HUES6 (cell line): ENCODE data around the gene SDK2.

ENCODE experiments used
- H3K27ac ChIP-seq: 2 replicates; pipeline ENCODE4 v1.7.0; 2013; ENCODE audit warnings: low read depth, mild to moderate bottlenecking, low read length, inconsistent platforms
- H3K27me3 ChIP-seq: 2 replicates; pipeline ENCODE4 v1.6.1; 2013; ENCODE audit warnings: low read length; ENCODE audit not compliant: control insufficient read depth, insufficient read depth
- H3K36me3 ChIP-seq: 2 replicates; pipeline ENCODE4 v1.6.1; 2013; ENCODE audit warnings: low read length; ENCODE audit not compliant: control insufficient read depth, insufficient read depth
- H3K4me1 ChIP-seq: 2 replicates; pipeline ENCODE4 v1.6.1; 2013; ENCODE audit warnings: low read length; ENCODE audit not compliant: control insufficient read depth, insufficient read depth
- H3K4me3 ChIP-seq: 2 replicates; pipeline ENCODE4 v1.5.1; 2013; ENCODE audit warnings: low read depth, low read length
- H3K9ac ChIP-seq: one replicate; pipeline ENCODE4 v1.6.1; 2013; ENCODE audit warnings: mild to moderate bottlenecking, low read length
- H3K9me3 ChIP-seq: 2 replicates; pipeline ENCODE4 v1.6.1; 2013; ENCODE audit warnings: low read depth, low read length; ENCODE audit not compliant: control insufficient read depth, insufficient read depth

SDK2 gene

GRCh38 chr17:73569762-73570319, 74.4 kb downstream of the SDK2 start:
- no peak overlapping the region for H3K9ac ChIP-seq
- peaks cover 54% of the 10 kb centered on the region for H3K4me1 ChIP-seq
- no peak overlapping the region for H3K4me3 ChIP-seq
- no peaks in the 10 kb centered on the region for H3K9me3 ChIP-seq
- H3K36me3 ChIP-seq = no peaks in the 10 kb centered on the region
- H3K27me3 ChIP-seq = no peaks in the 10 kb centered on the region; the same call in 1 of the 2 replicates
- no peak overlapping the region for H3K27ac ChIP-seq

GRCh38 chr17:73568934-73569333, 75.3 kb downstream of the SDK2 start:
- Histone ChIP-seq H3K4me1 (peaks cover 57% of the 10 kb centered on the region), H3K27me3 (no peaks in the 10 kb centered on the region; the same call in 1 of the 2 replicates), H3K9me3 (no peaks in the 10 kb centered on the region), H3K36me3 (no peaks in the 10 kb centered on the region), H3K27ac (no peak overlapping the region), H3K4me3 (no peak overlapping the region), H3K9ac (no peak overlapping the region)

GRCh38 chr17:73566905-73567782, 77.1 kb downstream of the SDK2 start:
- H3K4me1 ChIP-seq = peaks cover 57% of the 10 kb centered on the region
- H3K27ac ChIP-seq = peak overlapping the region; percentile 90
- no peaks in the 10 kb centered on the region for H3K36me3 ChIP-seq
- H3K27me3 ChIP-seq = no peaks in the 10 kb centered on the region; the same call in 1 of the 2 replicates
- H3K4me3 ChIP-seq = peak overlapping the region; percentile 17; the same call in 1 of the 2 replicates
- H3K9ac ChIP-seq = peak overlapping the region; percentile 68
- no peaks in the 10 kb centered on the region for H3K9me3 ChIP-seq

- no peak overlapping the region for H3K27ac ChIP-seq
- H3K9ac ChIP-seq = no peak overlapping the region
- H3K36me3 ChIP-seq = no peaks in the 10 kb centered on the region
- H3K4me1 ChIP-seq = peaks cover 53% of the 10 kb centered on the region
- H3K27me3 ChIP-seq = no peaks in the 10 kb centered on the region
- H3K4me3 ChIP-seq = no peak overlapping the region
- H3K9me3 ChIP-seq = no peaks in the 10 kb centered on the region
Observed at GRCh38 chr17:73564843-73565242, 79.4 kb downstream of the SDK2 start.

GRCh38 chr17:73562896-73563295, 81.3 kb downstream of the SDK2 start:
- Histone ChIP-seq H3K27ac (no peak overlapping the region), H3K9ac (no peak overlapping the region), H3K4me3 (no peak overlapping the region), H3K4me1 (peaks cover 52% of the 10 kb centered on the region), H3K9me3 (no peaks in the 10 kb centered on the region), H3K36me3 (no peaks in the 10 kb centered on the region), H3K27me3 (no peaks in the 10 kb centered on the region)

GRCh38 chr17:73561111-73561510, 83.1 kb downstream of the SDK2 start:
- Histone ChIP-seq H3K9me3 (no peaks in the 10 kb centered on the region), H3K4me1 (peaks cover 37% of the 10 kb centered on the region), H3K27ac (no peak overlapping the region), H3K9ac (no peak overlapping the region), H3K4me3 (no peak overlapping the region), H3K36me3 (no peaks in the 10 kb centered on the region), H3K27me3 (no peaks in the 10 kb centered on the region)

GRCh38 chr17:73560661-73561060, 83.6 kb downstream of the SDK2 start:
- Histone ChIP-seq H3K9ac (no peak overlapping the region), H3K4me1 (peaks cover 33% of the 10 kb centered on the region), H3K27me3 (no peaks in the 10 kb centered on the region), H3K36me3 (no peaks in the 10 kb centered on the region), H3K27ac (no peak overlapping the region), H3K4me3 (no peak overlapping the region), H3K9me3 (no peaks in the 10 kb centered on the region)

GRCh38 chr17:73559532-73559931, 84.7 kb downstream of the SDK2 start:
- Histone ChIP-seq H3K4me1 (peaks cover 23% of the 10 kb centered on the region), H3K9ac (no peak overlapping the region), H3K36me3 (no peaks in the 10 kb centered on the region), H3K4me3 (no peak overlapping the region), H3K9me3 (peaks cover 1% of the 10 kb centered on the region; the same call in 1 of the 2 replicates), H3K27ac (no peak overlapping the region), H3K27me3 (no peaks in the 10 kb centered on the region)

- Histone ChIP-seq H3K36me3 (no peaks in the 10 kb centered on the region), H3K27ac (no peak overlapping the region), H3K9ac (no peak overlapping the region), H3K9me3 (peaks cover 6% of the 10 kb centered on the region; the same call in 1 of the 2 replicates), H3K27me3 (no peaks in the 10 kb centered on the region), H3K4me1 (peaks cover 31% of the 10 kb centered on the region), H3K4me3 (no peak overlapping the region)
Observed at GRCh38 chr17:73555199-73555960, 88.9 kb downstream of the SDK2 start.

- H3K36me3 ChIP-seq = no peaks in the 10 kb centered on the region
- peaks cover 27% of the 10 kb centered on the region for H3K4me1 ChIP-seq
- H3K27me3 ChIP-seq = no peaks in the 10 kb centered on the region
- H3K27ac ChIP-seq = no peak overlapping the region
- H3K4me3 ChIP-seq = no peak overlapping the region
- H3K9me3 ChIP-seq = peaks cover 6% of the 10 kb centered on the region; the same call in 1 of the 2 replicates
- no peak overlapping the region for H3K9ac ChIP-seq
Observed at GRCh38 chr17:73554498-73554897, 89.7 kb downstream of the SDK2 start.

- peaks cover 6% of the 10 kb centered on the region; the same call in 1 of the 2 replicates for H3K9me3 ChIP-seq
- H3K4me1 ChIP-seq = peaks cover 18% of the 10 kb centered on the region
- no peak overlapping the region for H3K4me3 ChIP-seq
- no peaks in the 10 kb centered on the region for H3K27me3 ChIP-seq
- H3K9ac ChIP-seq = no peak overlapping the region
- H3K27ac ChIP-seq = no peak overlapping the region
- H3K36me3 ChIP-seq = no peaks in the 10 kb centered on the region
Observed at GRCh38 chr17:73553311-73553710, 90.9 kb downstream of the SDK2 start.
